Nucleus accumbens (tissue), 56 donors: ENCODE results near the gene DNAJC1.
"Not testable (repeated sequence)": the region's sequence is repeated elsewhere in the genome, so short reads cannot be mapped to it uniquely, and the experiment has no call there.

Experiments used
- DNase-seq, 56 donors: peaks; one replicate each; lab custom pipeline; 2025; lab: John Stamatoyannopoulos, UW

DNAJC1 gene

GRCh38 chr10:21919906-21920305 lies 83.6 kb downstream of the DNAJC1 start:
- no peak for DNase-seq

- no peak for DNase-seq
Observed at GRCh38 chr10:21919117-21919516, 84.4 kb downstream of the DNAJC1 start.

- no peak for DNase-seq
Observed at GRCh38 chr10:21912625-21913024, 90.9 kb downstream of the DNAJC1 start.

- DNase-seq, result no peak
Observed at GRCh38 chr10:21910798-21911197, 92.7 kb downstream of the DNAJC1 start.

GRCh38 chr10:21907436-21907835 lies 96.1 kb downstream of the DNAJC1 start:
- no peak for DNase-seq

- DNase-seq, result no peak
Observed at GRCh38 chr10:21904930-21905329, 98.6 kb downstream of the DNAJC1 start.

- no peak for DNase-seq
Observed at GRCh38 chr10:21899736-21900135, 103.8 kb downstream of the DNAJC1 start.

- no peak for DNase-seq
Observed at GRCh38 chr10:21895932-21896331, 107.6 kb downstream of the DNAJC1 start.

- no peak for DNase-seq
Observed at GRCh38 chr10:21894648-21895342, 108.7 kb downstream of the DNAJC1 start.

GRCh38 chr10:21891439-21891838 lies 112.1 kb downstream of the DNAJC1 start:
- DNase-seq, result no peak

- no peak for DNase-seq
Observed at GRCh38 chr10:21889477-21890275, 113.9 kb downstream of the DNAJC1 start.

GRCh38 chr10:21888959-21889358 lies 114.6 kb downstream of the DNAJC1 start:
- no peak for DNase-seq

GRCh38 chr10:21885940-21886339 lies 117.6 kb downstream of the DNAJC1 start:
- DNase-seq, result no peak

- DNase-seq, result no peak
Observed at GRCh38 chr10:21873198-21873597, 130.3 kb downstream of the DNAJC1 start.

- not testable (repeated sequence) for DNase-seq
Observed at GRCh38 chr10:21872771-21873170, 130.8 kb downstream of the DNAJC1 start.

GRCh38 chr10:21870849-21871248 lies 132.7 kb downstream of the DNAJC1 start:
- DNase-seq, result no peak

GRCh38 chr10:21869087-21869486 lies 134.4 kb downstream of the DNAJC1 start:
- DNase-seq, result not testable (repeated sequence)

GRCh38 chr10:21860718-21861117 lies 142.8 kb downstream of the DNAJC1 start:
- DNase-seq, result no peak

- no peak for DNase-seq
Observed at GRCh38 chr10:21858455-21858854, 145.1 kb downstream of the DNAJC1 start.

- no peak for DNase-seq
Observed at GRCh38 chr10:21849607-21850006, 153.9 kb downstream of the DNAJC1 start.

- DNase-seq, result no peak
Observed at GRCh38 chr10:21843645-21844044, 159.9 kb downstream of the DNAJC1 start.

GRCh38 chr10:21841273-21841672 lies 162.3 kb downstream of the DNAJC1 start:
- DNase-seq, result not testable (repeated sequence)
